Right lobe of liver (tissue), 4 donors: ENCODE data around the gene PRDM7.
"Not testable (repeated sequence)": the region's sequence is repeated elsewhere in the genome, so short reads cannot be mapped to it uniquely, and the experiment has no call there.

Experiments used
- POLR2A ChIP-seq: fragments of 450-650 bp; IDR thresholded peaks from one replicate; pipeline ENCODE4 v1.6.1; 2017; ENCODE audit warnings: antibody characterized with exemption, mild to moderate bottlenecking
- TF ChIP-seq, protein P1 (sequence below), 4 donors: fragments of 200-600 bp in 3 of 4; fragments of 450-650 bp in 1 of 4; IDR thresholded peaks; one replicate each; pipeline versions ENCODE4 v1.5.1 to v1.8.0; 2016 to 2022; ENCODE audit warnings: antibody characterized with exemption in 4 of 4, mild to moderate bottlenecking in 2 of 4
- donor health status: DM: no; HTN: no; CAD: no.
- donor health status: DM: no; HTN: no; CAD: no.
- donor health status: DM: no; HTN: yes; CAD: no.

DNA sequence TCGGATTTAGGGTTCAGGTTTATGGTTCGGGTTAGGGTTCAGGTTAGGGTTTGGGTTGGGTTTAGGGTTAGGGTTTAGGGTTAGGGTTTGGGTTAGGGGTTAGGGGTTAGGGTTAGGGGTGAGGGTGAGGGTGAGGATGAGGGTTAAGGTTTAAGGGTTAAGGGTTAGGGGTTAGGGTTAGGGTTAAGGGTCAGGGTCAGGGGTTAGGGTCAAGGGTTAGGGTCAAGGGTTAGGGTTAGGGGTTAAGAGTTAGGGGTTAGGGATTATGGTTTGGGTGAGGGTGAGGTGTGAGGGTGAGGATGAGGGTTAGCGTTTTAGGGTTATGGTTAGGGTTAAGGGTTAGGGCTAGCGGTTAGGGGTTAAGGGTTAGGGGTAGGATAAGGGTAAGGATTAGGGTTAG, 44.7 kb upstream of the PRDM7 start:
- TF ChIP-seq, protein P1, sequence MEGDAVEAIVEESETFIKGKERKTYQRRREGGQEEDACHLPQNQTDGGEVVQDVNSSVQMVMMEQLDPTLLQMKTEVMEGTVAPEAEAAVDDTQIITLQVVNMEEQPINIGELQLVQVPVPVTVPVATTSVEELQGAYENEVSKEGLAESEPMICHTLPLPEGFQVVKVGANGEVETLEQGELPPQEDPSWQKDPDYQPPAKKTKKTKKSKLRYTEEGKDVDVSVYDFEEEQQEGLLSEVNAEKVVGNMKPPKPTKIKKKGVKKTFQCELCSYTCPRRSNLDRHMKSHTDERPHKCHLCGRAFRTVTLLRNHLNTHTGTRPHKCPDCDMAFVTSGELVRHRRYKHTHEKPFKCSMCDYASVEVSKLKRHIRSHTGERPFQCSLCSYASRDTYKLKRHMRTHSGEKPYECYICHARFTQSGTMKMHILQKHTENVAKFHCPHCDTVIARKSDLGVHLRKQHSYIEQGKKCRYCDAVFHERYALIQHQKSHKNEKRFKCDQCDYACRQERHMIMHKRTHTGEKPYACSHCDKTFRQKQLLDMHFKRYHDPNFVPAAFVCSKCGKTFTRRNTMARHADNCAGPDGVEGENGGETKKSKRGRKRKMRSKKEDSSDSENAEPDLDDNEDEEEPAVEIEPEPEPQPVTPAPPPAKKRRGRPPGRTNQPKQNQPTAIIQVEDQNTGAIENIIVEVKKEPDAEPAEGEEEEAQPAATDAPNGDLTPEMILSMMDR (IDR thresholded peaks at IDR 0.05), result not testable (repeated sequence)
- not testable (repeated sequence) for TF ChIP-seq POLR2A
